Measurements from ENCODE around the gene F8.

DNA sequence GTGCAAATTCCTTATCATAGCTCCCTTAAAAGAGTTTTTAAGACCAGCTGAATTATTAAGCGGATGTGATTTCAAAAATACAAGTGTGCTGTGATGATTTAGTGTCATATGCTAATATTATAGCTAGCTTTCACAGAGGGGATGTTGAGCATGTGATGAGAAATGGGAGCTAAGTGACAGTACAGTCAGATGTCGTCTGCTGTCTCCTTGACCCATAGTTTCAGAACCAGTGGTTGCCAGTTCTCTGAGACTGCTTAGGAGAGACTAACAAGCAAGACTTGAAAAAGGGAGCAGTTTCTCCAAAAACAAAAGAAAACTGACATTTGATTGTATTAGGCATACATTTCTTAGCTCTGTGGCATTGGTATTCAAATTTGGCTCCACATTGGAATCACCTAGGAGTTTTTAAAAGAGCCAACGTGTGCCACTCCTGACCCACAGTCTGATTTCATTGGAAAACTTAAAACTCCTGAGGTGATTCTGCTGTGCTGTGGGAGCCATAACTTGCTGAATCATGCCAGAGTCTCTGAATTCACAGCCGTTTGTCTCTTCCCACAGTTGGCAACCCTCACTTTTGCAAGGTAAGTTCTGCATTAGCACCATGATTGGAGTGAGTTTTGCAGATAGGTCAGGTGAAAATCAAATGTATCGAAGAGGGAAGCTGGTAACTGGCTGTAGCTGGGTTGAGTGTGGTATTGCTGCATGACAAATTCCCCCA is 24.4 kb upstream of the F8 start:
- TF ChIP-seq, protein P1, sequence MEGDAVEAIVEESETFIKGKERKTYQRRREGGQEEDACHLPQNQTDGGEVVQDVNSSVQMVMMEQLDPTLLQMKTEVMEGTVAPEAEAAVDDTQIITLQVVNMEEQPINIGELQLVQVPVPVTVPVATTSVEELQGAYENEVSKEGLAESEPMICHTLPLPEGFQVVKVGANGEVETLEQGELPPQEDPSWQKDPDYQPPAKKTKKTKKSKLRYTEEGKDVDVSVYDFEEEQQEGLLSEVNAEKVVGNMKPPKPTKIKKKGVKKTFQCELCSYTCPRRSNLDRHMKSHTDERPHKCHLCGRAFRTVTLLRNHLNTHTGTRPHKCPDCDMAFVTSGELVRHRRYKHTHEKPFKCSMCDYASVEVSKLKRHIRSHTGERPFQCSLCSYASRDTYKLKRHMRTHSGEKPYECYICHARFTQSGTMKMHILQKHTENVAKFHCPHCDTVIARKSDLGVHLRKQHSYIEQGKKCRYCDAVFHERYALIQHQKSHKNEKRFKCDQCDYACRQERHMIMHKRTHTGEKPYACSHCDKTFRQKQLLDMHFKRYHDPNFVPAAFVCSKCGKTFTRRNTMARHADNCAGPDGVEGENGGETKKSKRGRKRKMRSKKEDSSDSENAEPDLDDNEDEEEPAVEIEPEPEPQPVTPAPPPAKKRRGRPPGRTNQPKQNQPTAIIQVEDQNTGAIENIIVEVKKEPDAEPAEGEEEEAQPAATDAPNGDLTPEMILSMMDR (IDR thresholded peaks at IDR 0.05) = no peak
- no peak for TF ChIP-seq EP300 (IDR thresholded peaks at IDR 0.05)
